Ovary (tissue), 9 donors: ENCODE data around the gene CAMKMT. TPM values are rescaled to one million over a fixed set of nuclear protein-coding genes. Genes with fewer than 3 reads are reported as not detected.

Experiments
- DNase-seq, 5 donors: peaks; one replicate each; pipeline ENCODE4 v3.0.0-alpha.2; 2019 to 2020
- H3K27ac ChIP-seq, 2 donors: fragments of 200-600 bp; one replicate each; pipeline versions ENCODE4 v1.5.1 to v1.8.0; 2019 to 2022
- H3K27me3 ChIP-seq: fragments of 200-600 bp; one replicate; pipeline ENCODE4 v1.8.0; 2022
- H3K36me3 ChIP-seq: fragments of 200-600 bp; sonication (generic); one replicate; pipeline ENCODE4 v1.5.1; 2019
- H3K4me1 ChIP-seq: one replicate; pipeline ENCODE4 v1.8.1; 2013; ENCODE audit warnings: mild to moderate bottlenecking, moderate library complexity; ENCODE audit not compliant: insufficient read depth
- H3K4me3 ChIP-seq: fragments of 200-600 bp; sonication (generic); one replicate; pipeline ENCODE4 v1.5.1; 2017
- H3K9me3 ChIP-seq, 2 donors: fragments of 200-600 bp in 1 of 2; sonication (generic) in 1 of 2; one replicate each; pipeline versions ENCODE4 v1.5.1 to v1.8.1; 2013 to 2019; ENCODE audit warnings: mild to moderate bottlenecking in 1 of 2, moderate library complexity in 1 of 2
- CTCF ChIP-seq, 3 donors: fragments of 450-650 bp in 2 of 3; fragments of 200-600 bp in 1 of 3; IDR thresholded peaks; one replicate each; pipeline versions ENCODE4 v1.5.1 to v1.8.0; 2016 to 2022; ENCODE audit warnings: antibody characterized with exemption in 3 of 3, mild to moderate bottlenecking in 1 of 3
- EP300 ChIP-seq: sonication (generic); formaldehyde crosslinking; IDR thresholded peaks from one replicate; pipeline ENCODE4 v1.6.1; 2017; ENCODE audit warnings: antibody characterized with exemption
- POLR2A ChIP-seq: fragments of 450-650 bp; IDR thresholded peaks from one replicate; pipeline ENCODE4 v1.6.1; 2017; ENCODE audit warnings: antibody characterized with exemption, mild to moderate bottlenecking, moderate library complexity
- WGBS, 3 donors: extraction: QIAGEN DNeasy Blood & Tissue Kit in 1 of 3; methylation state at CpG; one replicate each; pipeline versions ENCODE4 v1.1.5 to v1.1.7; 2013 to 2017; 5-methylcytosine and 5-hydroxymethylcytosine counted together
- intact Hi-C, 4 donors: fragments of 100-400 bp; cut with DNase I; formaldehyde crosslinking; loops; one replicate each; pipeline versions ENCODE4 v1.11.0 to v1.15.1; 2022 to 2023
- polyA plus RNA-seq, 2 donors: library from polyadenylated mRNA; stranded (reverse); fragments of 200-250 nt in 1 of 2; fragments of 350-450 nt in 1 of 2; fragmentation: Illumina TruSeq in 1 of 2; extraction: RNeasy Lipid Tissue Mini Kit (QIAGEN cat#74804) in 1 of 2; gene quantifications; one replicate each; pipeline ENCODE4 v1.2.3, GENCODE V29; 2013 to 2014
- total RNA-seq, 7 donors: library from RNA; depleted of rRNA in 2 of 7; stranded (reverse); fragments of >200 nt in 2 of 7; fragmentation: NEBNext Ultra II Directional in 3 of 7; extraction: Animal tissue kit (Norgen Biotek cat#: 25700) in 3 of 7; gene quantifications; one replicate each; pipeline versions ENCODE4 v1.1.0 to v1.2.4, GENCODE V29; 2016 to 2023
- donor health status: DM: no; HTN: no; CAD: no; lungs with moderate emphysema.
- donor health status: DM: no; HTN: no; CAD: no.
- donor health status: Bipolar disorder and iron deficiency.
- donor health status: DM: yes; HTN: yes; CAD: no.
- donor health status: DM: no; HTN: no; CAD: no.
- donor health status: DM: yes; HTN: yes; CAD: no.

Gene CAMKMT
- total and polyA plus RNA-seq, 9 donors: 3.5 to 10.7 (median 8.9) TPM

DNA sequence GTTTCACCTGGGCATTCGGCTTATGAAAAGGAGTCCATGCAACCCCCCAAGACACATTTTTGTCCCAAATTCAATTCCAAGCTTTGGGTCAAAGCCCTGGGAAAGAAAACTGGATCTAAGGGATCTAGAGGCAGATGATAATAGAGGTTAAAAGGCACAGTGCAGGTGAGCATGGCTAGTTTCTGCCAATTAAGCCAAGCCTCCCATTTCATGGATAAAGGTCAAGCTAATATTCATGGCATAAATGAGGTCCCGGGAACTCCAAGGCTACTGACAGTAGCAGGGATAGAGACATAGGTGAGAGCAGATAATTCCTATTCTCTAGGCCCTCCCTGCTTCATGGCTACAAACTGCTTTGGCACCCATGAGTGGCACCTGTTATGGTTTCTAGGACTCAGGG, 83.1 kb downstream of the CAMKMT start:
- WGBS, 3 donors: 92 to 98% (median 95%) methylated on average over 2 of the region's 2 CpGs
- TF ChIP-seq CTCF (IDR thresholded peaks at IDR 0.05) (no peak), EP300 (no peak), POLR2A (no peak)
- H3K9me3 ChIP-seq: no peaks in the 10 kb centered on the region
- H3K27me3 ChIP-seq: no peaks in the 10 kb centered on the region
- H3K4me1 ChIP-seq: no peaks in the 10 kb centered on the region
- no peak overlapping the region for H3K4me3 ChIP-seq
- H3K27ac ChIP-seq: no peak overlapping the region
- intact Hi-C loops: no loop called here
- no peaks in the 10 kb centered on the region for H3K36me3 ChIP-seq
- DNase-seq: no peak

- H3K4me3 ChIP-seq: no peak overlapping the region
- H3K4me1 ChIP-seq: no peaks in the 10 kb centered on the region
- no peak overlapping the region for H3K27ac ChIP-seq
- no peak for DNase-seq
- no peaks in the 10 kb centered on the region for H3K36me3 ChIP-seq
- TF ChIP-seq CTCF (IDR thresholded peaks at IDR 0.05) (no peak), EP300 (no peak), POLR2A (no peak)
- WGBS, 3 donors: 68 to 76% (median 70%) methylated on average over 6 of the region's 6 CpGs
- H3K9me3 ChIP-seq: no peaks in the 10 kb centered on the region
- no peaks in the 10 kb centered on the region for H3K27me3 ChIP-seq
- intact Hi-C loops: no loop called here
These were observed 87.2 kb downstream of the CAMKMT start for GRCh38 chr2:44448860-44449527.

- Histone ChIP-seq H3K27ac (no peak overlapping the region), H3K36me3 (no peaks in the 10 kb centered on the region), H3K27me3 (no peaks in the 10 kb centered on the region), H3K4me3 (no peak overlapping the region), H3K9me3 (no peaks in the 10 kb centered on the region), H3K4me1 (no peaks in the 10 kb centered on the region)
- DNase-seq: no peak
- TF ChIP-seq EP300 (no peak), CTCF (IDR thresholded peaks at IDR 0.05) (no peak)
- 90 to 93% (median 91%) methylated on average over 3 of the region's 3 CpGs for WGBS, 3 donors
- intact Hi-C loops: no loop called here
These were observed 88.3 kb downstream of the CAMKMT start for GRCh38 chr2:44450082-44450481.

- intact Hi-C loops: no loop called here
- no peak for TF ChIP-seq EP300
- TF ChIP-seq POLR2A: no peak
- no peak for TF ChIP-seq CTCF (IDR thresholded peaks at IDR 0.05)
- Histone ChIP-seq H3K27ac (no peak overlapping the region), H3K27me3 (no peaks in the 10 kb centered on the region), H3K36me3 (no peaks in the 10 kb centered on the region), H3K4me1 (no peaks in the 10 kb centered on the region), H3K9me3 (no peaks in the 10 kb centered on the region), H3K4me3 (no peak overlapping the region)
- DNase-seq: no peak
These were observed 89.1 kb downstream of the CAMKMT start for GRCh38 chr2:44450806-44451205.
